ENCODE data around the gene CTIF.
A peak's percentile ranks its signal among the peaks of the same experiment; 100 is the strongest.

The CTIF gene

GRCh38 chr18:48776156-48776555 lies 237.3 kb downstream of the CTIF start:
- Histone ChIP-seq H3K4me3 (ENCODE audit: insufficient read depth in 1 of 2, low read depth in 1 of 2, low read length in 2 of 2) (no peak overlapping the region), H3K9me3 (ENCODE audit: control insufficient read depth, low read length) (no peaks in the 10 kb centered on the region), H2BK120ac (ENCODE audit: low read depth, low read length) (peak overlapping the region; percentile 36), H2AK5ac (ENCODE audit: low read length, severe bottlenecking) (no peak overlapping the region), H4K91ac (ENCODE audit: low read length) (peak overlapping the region; percentile 11), H3K79me1 (replicated peaks; ENCODE audit: low read length, poor library complexity, severe bottlenecking) (peaks cover 47% of the 10 kb centered on the region), H3K14ac (ENCODE audit: low read length in 2 of 2) (no peak overlapping the region), H3K18ac (ENCODE audit: low read depth in 1 of 2, low read length in 2 of 2) (peak overlapping the region in 1 of 2 experiments; percentile 83), H2BK12ac (ENCODE audit: low read length in 2 of 2) (peak overlapping the region in 1 of 2 experiments; percentile 7), H3K4ac (ENCODE audit: low read depth in 1 of 2, low read length in 2 of 2) (peak overlapping the region in 1 of 2 experiments; percentile 24), H3K4me2 (ENCODE audit: low read length, poor library complexity, severe bottlenecking) (no peak overlapping the region), H2BK15ac (ENCODE audit: low read depth, poor library complexity, severe bottlenecking) (no peak overlapping the region), H3K9ac (ENCODE audit: low read length) (no peak overlapping the region), H2BK5ac (ENCODE audit: low read depth, low read length, poor library complexity, severe bottlenecking) (no peak overlapping the region), H2AFZ (ENCODE audit: low read depth, low read length) (no peak overlapping the region), H3K23ac (ENCODE audit: low read length in 2 of 2) (no peak overlapping the region), H3K27ac (ENCODE audit: low read length, poor library complexity, severe bottlenecking) (no peak overlapping the region), H4K8ac (ENCODE audit: low read length) (peak overlapping the region; percentile 84), H3K36me3 (ENCODE audit: control insufficient read depth in 1 of 2, insufficient read depth in 2 of 2, low read depth in 1 of 2, low read length in 2 of 2) (peaks cover 5 to 66% of the 10 kb centered on the region in 2 experiments), H3K27me3 (ENCODE audit: control insufficient read depth in 1 of 2, insufficient read depth in 1 of 2, low read length in 2 of 2) (no peaks in the 10 kb centered on the region), H3K4me1 (ENCODE audit: control insufficient read depth, insufficient read depth, low read depth, low read length) (peaks cover 43% of the 10 kb centered on the region)
- 91% methylated on average over 4 of the region's 5 CpGs for WGBS
- DNase-seq, result no peak

GRCh38 chr18:48776641-48777025 lies 237.8 kb downstream of the CTIF start:
- Histone ChIP-seq H3K79me1 (replicated peaks; ENCODE audit: low read length, poor library complexity, severe bottlenecking) (peaks cover 51% of the 10 kb centered on the region), H3K9ac (ENCODE audit: low read length) (no peak overlapping the region)
- WGBS, result 21% methylated on average over 6 of the region's 6 CpGs

GRCh38 chr18:48777026-48777743 lies 238.4 kb downstream of the CTIF start:
- Histone ChIP-seq H2BK120ac (ENCODE audit: low read depth, low read length) (no peak overlapping the region), H4K91ac (ENCODE audit: low read length) (peak overlapping the region; percentile 7), H3K36me3 (ENCODE audit: control insufficient read depth in 1 of 2, insufficient read depth in 2 of 2, low read depth in 1 of 2, low read length in 2 of 2) (peaks cover 5 to 63% of the 10 kb centered on the region in 2 experiments), H2BK15ac (ENCODE audit: low read depth, poor library complexity, severe bottlenecking) (no peak overlapping the region), H2BK12ac (ENCODE audit: low read length in 2 of 2) (peak overlapping the region; percentile 7 to 55), H3K9me3 (ENCODE audit: control insufficient read depth, low read length) (no peaks in the 10 kb centered on the region), H4K8ac (ENCODE audit: low read length) (no peak overlapping the region), H3K14ac (ENCODE audit: low read length in 2 of 2) (no peak overlapping the region), H2AFZ (ENCODE audit: low read depth, low read length) (no peak overlapping the region), H3K4me2 (ENCODE audit: low read length, poor library complexity, severe bottlenecking) (no peak overlapping the region), H3K9ac (ENCODE audit: low read length) (no peak overlapping the region), H3K27ac (ENCODE audit: low read length, poor library complexity, severe bottlenecking) (no peak overlapping the region), H3K27me3 (ENCODE audit: control insufficient read depth in 1 of 2, insufficient read depth in 1 of 2, low read length in 2 of 2) (no peaks in the 10 kb centered on the region), H2BK5ac (ENCODE audit: low read depth, low read length, poor library complexity, severe bottlenecking) (no peak overlapping the region), H3K79me1 (replicated peaks; ENCODE audit: low read length, poor library complexity, severe bottlenecking) (peaks cover 50% of the 10 kb centered on the region), H3K4me1 (ENCODE audit: control insufficient read depth, insufficient read depth, low read depth, low read length) (peaks cover 42% of the 10 kb centered on the region), H3K4ac (ENCODE audit: low read depth in 1 of 2, low read length in 2 of 2) (peak overlapping the region in 1 of 2 experiments; percentile 24), H3K18ac (ENCODE audit: low read depth in 1 of 2, low read length in 2 of 2) (peak overlapping the region; percentile 41 to 82), H3K4me3 (ENCODE audit: insufficient read depth in 1 of 2, low read depth in 1 of 2, low read length in 2 of 2) (no peak overlapping the region), H2AK5ac (ENCODE audit: low read length, severe bottlenecking) (peak overlapping the region; percentile 17), H3K23ac (ENCODE audit: low read length in 2 of 2) (no peak overlapping the region)
- 26% methylated on average over 13 of the region's 13 CpGs for WGBS
- peak; percentile 81 for DNase-seq

More at GRCh38 chr18:48776641-48777025, 237.8 kb downstream of the CTIF start:
- Histone ChIP-seq H3K18ac (ENCODE audit: low read depth in 1 of 2, low read length in 2 of 2) (peak overlapping the region in 1 of 2 experiments; percentile 83), H3K4ac (ENCODE audit: low read depth in 1 of 2, low read length in 2 of 2) (no peak overlapping the region), H3K4me2 (ENCODE audit: low read length, poor library complexity, severe bottlenecking) (no peak overlapping the region), H2BK120ac (ENCODE audit: low read depth, low read length) (peak overlapping the region; percentile 36), H2BK15ac (ENCODE audit: low read depth, poor library complexity, severe bottlenecking) (no peak overlapping the region), H3K27ac (ENCODE audit: low read length, poor library complexity, severe bottlenecking) (no peak overlapping the region), H2BK12ac (ENCODE audit: low read length in 2 of 2) (peak overlapping the region in 1 of 2 experiments; percentile 4), H3K9me3 (ENCODE audit: control insufficient read depth, low read length) (no peaks in the 10 kb centered on the region), H3K27me3 (ENCODE audit: control insufficient read depth in 1 of 2, insufficient read depth in 1 of 2, low read length in 2 of 2) (no peaks in the 10 kb centered on the region), H3K23ac (ENCODE audit: low read length in 2 of 2) (no peak overlapping the region), H4K8ac (ENCODE audit: low read length) (peak overlapping the region; percentile 84), H3K14ac (ENCODE audit: low read length in 2 of 2) (peak overlapping the region in 1 of 2 experiments; percentile 13), H3K36me3 (ENCODE audit: control insufficient read depth in 1 of 2, insufficient read depth in 2 of 2, low read depth in 1 of 2, low read length in 2 of 2) (peaks cover 5 to 62% of the 10 kb centered on the region in 2 experiments), H4K91ac (ENCODE audit: low read length) (peak overlapping the region; percentile 29), H2AK5ac (ENCODE audit: low read length, severe bottlenecking) (peak overlapping the region; percentile 18), H2AFZ (ENCODE audit: low read depth, low read length) (no peak overlapping the region), H2BK5ac (ENCODE audit: low read depth, low read length, poor library complexity, severe bottlenecking) (no peak overlapping the region), H3K4me1 (ENCODE audit: control insufficient read depth, insufficient read depth, low read depth, low read length) (peaks cover 43% of the 10 kb centered on the region), H3K4me3 (ENCODE audit: insufficient read depth in 1 of 2, low read depth in 1 of 2, low read length in 2 of 2) (no peak overlapping the region)
- DNase-seq, result peak; percentile 62

GRCh38 chr18:48777744-48778116 lies 238.9 kb downstream of the CTIF start:
- Histone ChIP-seq H3K36me3 (ENCODE audit: control insufficient read depth in 1 of 2, insufficient read depth in 2 of 2, low read depth in 1 of 2, low read length in 2 of 2) (peaks cover under 1 to 68% of the 10 kb centered on the region in 2 experiments), H4K91ac (ENCODE audit: low read length) (peak overlapping the region; percentile 5), H2BK120ac (ENCODE audit: low read depth, low read length) (no peak overlapping the region), H3K4me3 (ENCODE audit: insufficient read depth in 1 of 2, low read depth in 1 of 2, low read length in 2 of 2) (no peak overlapping the region), H3K18ac (ENCODE audit: low read depth in 1 of 2, low read length in 2 of 2) (peak overlapping the region; percentile 41 to 92), H3K79me1 (replicated peaks; ENCODE audit: low read length, poor library complexity, severe bottlenecking) (peaks cover 54% of the 10 kb centered on the region), H4K8ac (ENCODE audit: low read length) (peak overlapping the region; percentile 0), H3K4me1 (ENCODE audit: control insufficient read depth, insufficient read depth, low read depth, low read length) (peaks cover 47% of the 10 kb centered on the region), H3K23ac (ENCODE audit: low read length in 2 of 2) (peak overlapping the region in 1 of 2 experiments; percentile 62), H3K9ac (ENCODE audit: low read length) (no peak overlapping the region), H2BK15ac (ENCODE audit: low read depth, poor library complexity, severe bottlenecking) (peak overlapping the region; percentile 28), H3K27ac (ENCODE audit: low read length, poor library complexity, severe bottlenecking) (no peak overlapping the region), H3K4ac (ENCODE audit: low read depth in 1 of 2, low read length in 2 of 2) (no peak overlapping the region), H3K27me3 (ENCODE audit: control insufficient read depth in 1 of 2, insufficient read depth in 1 of 2, low read length in 2 of 2) (no peaks in the 10 kb centered on the region), H3K4me2 (ENCODE audit: low read length, poor library complexity, severe bottlenecking) (no peak overlapping the region), H2AK5ac (ENCODE audit: low read length, severe bottlenecking) (peak overlapping the region; percentile 17), H2AFZ (ENCODE audit: low read depth, low read length) (no peak overlapping the region), H3K9me3 (ENCODE audit: control insufficient read depth, low read length) (no peaks in the 10 kb centered on the region), H2BK12ac (ENCODE audit: low read length in 2 of 2) (peak overlapping the region; percentile 7 to 89), H2BK5ac (ENCODE audit: low read depth, low read length, poor library complexity, severe bottlenecking) (no peak overlapping the region), H3K14ac (ENCODE audit: low read length in 2 of 2) (peak overlapping the region in 1 of 2 experiments; percentile 83)
- 66% methylated on average over 8 of the region's 8 CpGs for WGBS
- peak; percentile 78 for DNase-seq

Data from mesenchymal stem cell (in vitro differentiated cells and primary cell).